Fibroblast of lung (primary cell): Measurements from ENCODE around the gene VSIR. TPM values are rescaled to one million over a fixed set of nuclear protein-coding genes. Genes with fewer than 3 reads are reported as not detected.

Experiments
- DNase-seq, 2 donors: peaks; one replicate each; pipeline versions ENCODE4 v3.0.0 to v3.0.0-alpha.2; 2010; ENCODE audit warnings: low read depth in 2 of 2
- H2AFZ ChIP-seq: 2 replicates; pipeline ENCODE4 v1.5.1; 2012; ENCODE audit warnings: low read length, control low read depth, inconsistent platforms
- H3K27ac ChIP-seq: 2 replicates; pipeline ENCODE4 v1.5.1; 2011; ENCODE audit warnings: low read length, control low read depth; ENCODE audit not compliant: insufficient read depth
- H3K27me3 ChIP-seq: 2 replicates; pipeline ENCODE4 v1.5.1; 2011; ENCODE audit warnings: mild to moderate bottlenecking, low read length; ENCODE audit not compliant: control insufficient read depth, insufficient read depth
- H3K36me3 ChIP-seq: 2 replicates; pipeline ENCODE4 v1.5.1; 2011; ENCODE audit warnings: low read length; ENCODE audit not compliant: control insufficient read depth, insufficient read depth
- H3K4me1 ChIP-seq: 2 replicates; pipeline ENCODE4 v1.5.1; 2011; ENCODE audit warnings: low read length; ENCODE audit not compliant: control insufficient read depth, insufficient read depth; ENCODE audit errors: extremely low read depth
- H3K4me2 ChIP-seq: 2 replicates; pipeline ENCODE4 v1.5.1; 2011; ENCODE audit warnings: low read length, control low read depth; ENCODE audit not compliant: insufficient read depth; ENCODE audit errors: extremely low read depth
- H3K4me3 ChIP-seq, 4 experiments: fragments of 200-600 bp in 1 of 4; sonication (generic) in 1 of 4; replicated peaks in 1 of 4; 2 replicates each; pipeline ENCODE4 v1.5.1; 2011 to 2016; ENCODE audit warnings: low read length in 4 of 4, low read depth in 3 of 4, mild to moderate bottlenecking in 3 of 4, control low read depth in 2 of 4, inconsistent platforms in 1 of 4, mixed read lengths in 1 of 4; ENCODE audit not compliant: insufficient read depth in 1 of 4; ENCODE audit errors: control extremely low read depth in 1 of 4
- H3K79me2 ChIP-seq: 2 replicates; pipeline ENCODE4 v1.5.1; 2012; ENCODE audit warnings: mild to moderate bottlenecking, low read length, inconsistent platforms; ENCODE audit not compliant: control insufficient read depth, insufficient read depth
- H3K9ac ChIP-seq: 2 replicates; pipeline ENCODE4 v1.5.1; 2011; ENCODE audit warnings: mild to moderate bottlenecking, low read length, control low read depth; ENCODE audit not compliant: insufficient read depth
- H3K9me3 ChIP-seq: 2 replicates; pipeline ENCODE4 v1.5.1; 2012; ENCODE audit warnings: low read depth, low read length; ENCODE audit not compliant: control insufficient read depth, insufficient read depth
- H4K20me1 ChIP-seq: 2 replicates; pipeline ENCODE4 v1.5.1; 2011; ENCODE audit warnings: low read length; ENCODE audit not compliant: control insufficient read depth, insufficient read depth; ENCODE audit errors: extremely low read depth
- EZH2 ChIP-seq: IDR thresholded peaks from 2 replicates; pipeline ENCODE4 v1.5.1; 2012; ENCODE audit warnings: low read length, control low read depth, mild to moderate bottlenecking; ENCODE audit errors: missing control alignments
- polyA plus RNA-seq, 2 donors: library from polyadenylated mRNA; depleted of rRNA in 1 of 2; stranded (reverse) in 1 of 2; unstranded in 1 of 2; fragments of >200 nt; gene quantifications; 2 replicates each; pipeline ENCODE4 v1.2.1, GENCODE V29; 2011 to 2012; ENCODE audit warnings: missing spikeins in 1 of 2
- total RNA-seq: library from RNA; depleted of rRNA; stranded (reverse); fragments of >200 nt; gene quantifications from 2 replicates; pipeline ENCODE4 v1.2.1, GENCODE V29; 2014
- TF ChIP-seq, protein P1 (sequence below), 2 donors: IDR thresholded peaks in 1 of 2; conservative IDR thresholded peaks in 1 of 2; 1 replicate in 1 of 2; 2 replicates in 1 of 2; pipeline ENCODE4 v1.5.1; 2011 to 2012; ENCODE audit warnings: low read length in 2 of 2, control low read depth in 1 of 2, inconsistent platforms in 1 of 2, low read depth in 1 of 2, mild to moderate bottlenecking in 1 of 2

The VSIR gene
- total and polyA plus RNA-seq, 2 donors (not counting 1 experiment from before 2014, with no cell fraction given): 39.9 to 44.1 TPM

DNA sequence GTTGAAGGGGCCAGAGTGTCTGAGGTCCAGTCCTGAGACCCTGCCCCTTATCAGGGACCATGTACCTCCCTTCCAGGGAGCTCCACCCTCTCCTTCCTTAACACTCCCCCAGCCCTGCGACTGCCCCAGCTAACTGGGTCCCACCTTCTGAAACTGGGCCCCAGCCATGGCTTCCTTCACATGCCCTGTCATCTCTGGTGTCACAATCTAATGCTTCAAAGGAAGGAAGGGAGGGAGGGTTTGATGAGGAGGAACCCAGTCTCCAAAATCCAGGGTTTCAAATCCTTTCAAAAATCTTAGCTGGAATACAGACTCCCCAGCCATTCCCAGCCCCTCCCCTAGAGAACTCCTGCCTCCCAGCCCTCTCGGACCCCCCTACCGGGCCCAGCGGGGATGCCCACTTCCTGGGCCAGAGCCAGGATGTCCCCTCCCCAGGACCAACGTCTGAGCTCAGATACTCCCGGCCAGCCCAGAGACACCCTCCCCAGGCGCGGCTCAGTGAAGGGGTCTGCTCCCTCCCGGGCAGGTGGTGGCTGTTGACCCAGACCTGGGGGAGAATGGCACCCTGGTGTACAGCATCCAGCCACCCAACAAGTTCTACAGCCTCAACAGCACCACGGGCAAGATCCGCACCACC, 71.7 kb downstream of the VSIR start:
- H4K20me1 ChIP-seq: no peaks in the 10 kb centered on the region
- no peak overlapping the region for H3K9ac ChIP-seq
- H3K27ac ChIP-seq: no peak overlapping the region
- no peak overlapping the region for H3K4me3 ChIP-seq
- H3K27me3 ChIP-seq: peaks cover 12% of the 10 kb centered on the region
- H3K4me1 ChIP-seq: no peaks in the 10 kb centered on the region
- DNase-seq: no peak
- no peaks in the 10 kb centered on the region for H3K36me3 ChIP-seq
- no peak overlapping the region for H3K4me2 ChIP-seq
- H3K9me3 ChIP-seq: no peaks in the 10 kb centered on the region
- TF ChIP-seq EZH2: no peak
- TF ChIP-seq, protein P1, sequence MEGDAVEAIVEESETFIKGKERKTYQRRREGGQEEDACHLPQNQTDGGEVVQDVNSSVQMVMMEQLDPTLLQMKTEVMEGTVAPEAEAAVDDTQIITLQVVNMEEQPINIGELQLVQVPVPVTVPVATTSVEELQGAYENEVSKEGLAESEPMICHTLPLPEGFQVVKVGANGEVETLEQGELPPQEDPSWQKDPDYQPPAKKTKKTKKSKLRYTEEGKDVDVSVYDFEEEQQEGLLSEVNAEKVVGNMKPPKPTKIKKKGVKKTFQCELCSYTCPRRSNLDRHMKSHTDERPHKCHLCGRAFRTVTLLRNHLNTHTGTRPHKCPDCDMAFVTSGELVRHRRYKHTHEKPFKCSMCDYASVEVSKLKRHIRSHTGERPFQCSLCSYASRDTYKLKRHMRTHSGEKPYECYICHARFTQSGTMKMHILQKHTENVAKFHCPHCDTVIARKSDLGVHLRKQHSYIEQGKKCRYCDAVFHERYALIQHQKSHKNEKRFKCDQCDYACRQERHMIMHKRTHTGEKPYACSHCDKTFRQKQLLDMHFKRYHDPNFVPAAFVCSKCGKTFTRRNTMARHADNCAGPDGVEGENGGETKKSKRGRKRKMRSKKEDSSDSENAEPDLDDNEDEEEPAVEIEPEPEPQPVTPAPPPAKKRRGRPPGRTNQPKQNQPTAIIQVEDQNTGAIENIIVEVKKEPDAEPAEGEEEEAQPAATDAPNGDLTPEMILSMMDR (conservative IDR thresholded peaks at IDR 0.05 in 1 of 2, IDR thresholded peaks at IDR 0.05 in 1 of 2; ENCODE audit: low read depth in 1 of 2, low read length in 2 of 2): no peak
- no peaks in the 10 kb centered on the region for H3K79me2 ChIP-seq
- H2AFZ ChIP-seq: no peak overlapping the region

DNA sequence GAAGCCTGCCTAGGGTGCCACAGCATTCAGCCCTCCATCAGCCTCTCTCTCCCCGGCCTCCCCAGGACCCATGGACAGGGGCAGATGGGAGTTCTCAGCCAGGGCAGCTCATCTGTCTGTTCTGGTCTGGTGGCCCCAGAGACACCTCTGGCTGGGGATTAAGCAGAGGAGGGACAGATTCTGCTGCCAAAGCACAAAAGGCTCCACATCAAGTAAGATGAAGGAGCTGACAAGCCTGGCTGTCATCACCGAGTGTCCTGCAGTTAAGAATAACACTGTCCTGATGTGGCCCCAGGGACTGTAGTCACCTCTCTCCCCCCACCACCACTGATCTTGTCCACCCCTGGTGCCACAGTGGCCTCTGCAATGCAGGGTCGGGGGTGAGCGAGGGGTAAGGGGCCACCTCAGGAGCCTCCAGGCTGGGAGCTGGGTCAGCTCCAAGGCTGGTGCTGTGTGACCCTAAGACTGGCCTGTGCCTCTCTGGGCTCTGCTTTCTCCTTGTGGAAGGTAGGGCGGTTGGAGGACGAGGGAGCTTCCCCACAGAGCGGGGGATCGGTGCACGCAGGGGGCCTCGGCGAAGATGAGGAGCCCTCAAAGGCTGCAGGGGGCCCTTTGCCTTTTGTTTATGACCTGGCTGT, 72.5 kb downstream of the VSIR start:
- no peak overlapping the region for H3K9ac ChIP-seq
- no peaks in the 10 kb centered on the region for H3K79me2 ChIP-seq
- no peaks in the 10 kb centered on the region for H3K36me3 ChIP-seq
- peaks cover 12% of the 10 kb centered on the region for H3K27me3 ChIP-seq
- no peak overlapping the region for H2AFZ ChIP-seq
- H3K9me3 ChIP-seq: no peaks in the 10 kb centered on the region
- H4K20me1 ChIP-seq: no peaks in the 10 kb centered on the region
- H3K4me3 ChIP-seq: no peak overlapping the region
- TF ChIP-seq, protein P1 (conservative IDR thresholded peaks at IDR 0.05 in 1 of 2, IDR thresholded peaks at IDR 0.05 in 1 of 2; ENCODE audit: low read depth in 1 of 2, low read length in 2 of 2): no peak
- TF ChIP-seq EZH2: no peak
- no peak for DNase-seq
- H3K27ac ChIP-seq: no peak overlapping the region
- H3K4me2 ChIP-seq: no peak overlapping the region
- H3K4me1 ChIP-seq: no peaks in the 10 kb centered on the region

DNA sequence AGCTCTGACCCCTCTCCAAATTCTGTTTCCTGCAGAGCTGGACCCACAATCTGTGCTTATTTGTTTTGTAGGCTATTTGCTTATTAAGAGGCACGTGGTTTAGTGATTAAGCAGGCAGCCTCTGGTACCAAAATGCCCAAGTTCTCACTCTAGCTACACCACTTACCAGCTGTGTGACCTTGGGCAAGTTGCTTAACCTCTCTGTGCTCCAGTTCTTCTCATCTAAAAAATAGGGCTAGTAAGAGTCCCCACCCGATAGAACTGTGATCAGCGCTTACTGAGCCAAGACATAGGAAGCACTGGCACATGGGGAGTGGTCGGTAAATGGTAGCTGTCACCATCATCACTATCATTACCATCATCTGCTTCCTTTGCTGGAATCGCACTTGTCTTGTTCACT, 74.6 kb downstream of the VSIR start:
- H3K79me2 ChIP-seq: no peaks in the 10 kb centered on the region
- no peak for TF ChIP-seq EZH2
- TF ChIP-seq, protein P1 (conservative IDR thresholded peaks at IDR 0.05 in 1 of 2, IDR thresholded peaks at IDR 0.05 in 1 of 2; ENCODE audit: low read depth in 1 of 2, low read length in 2 of 2): no peak
- peaks cover 7% of the 10 kb centered on the region for H3K27me3 ChIP-seq

More for the DNA sequence above, 74.6 kb downstream of the VSIR start:
- H3K9me3 ChIP-seq: no peaks in the 10 kb centered on the region
- no peak overlapping the region for H3K9ac ChIP-seq
- H3K36me3 ChIP-seq: no peaks in the 10 kb centered on the region
- no peak overlapping the region for H3K4me3 ChIP-seq
- no peaks in the 10 kb centered on the region for H3K4me1 ChIP-seq
- DNase-seq: no peak
- no peak overlapping the region for H3K27ac ChIP-seq
- no peaks in the 10 kb centered on the region for H4K20me1 ChIP-seq
- H2AFZ ChIP-seq: no peak overlapping the region
- no peak overlapping the region for H3K4me2 ChIP-seq
